Fibroblast of upper back skin (primary cell): ENCODE data around the gene GMDS.
"Not testable (repeated sequence)": the region's sequence is repeated elsewhere in the genome, so short reads cannot be mapped to it uniquely, and the experiment has no call there.

Experiments used
- DNase-seq: peaks from one replicate; pipeline ENCODE4 v3.0.0-alpha.2; 2013

The GMDS gene

DNA sequence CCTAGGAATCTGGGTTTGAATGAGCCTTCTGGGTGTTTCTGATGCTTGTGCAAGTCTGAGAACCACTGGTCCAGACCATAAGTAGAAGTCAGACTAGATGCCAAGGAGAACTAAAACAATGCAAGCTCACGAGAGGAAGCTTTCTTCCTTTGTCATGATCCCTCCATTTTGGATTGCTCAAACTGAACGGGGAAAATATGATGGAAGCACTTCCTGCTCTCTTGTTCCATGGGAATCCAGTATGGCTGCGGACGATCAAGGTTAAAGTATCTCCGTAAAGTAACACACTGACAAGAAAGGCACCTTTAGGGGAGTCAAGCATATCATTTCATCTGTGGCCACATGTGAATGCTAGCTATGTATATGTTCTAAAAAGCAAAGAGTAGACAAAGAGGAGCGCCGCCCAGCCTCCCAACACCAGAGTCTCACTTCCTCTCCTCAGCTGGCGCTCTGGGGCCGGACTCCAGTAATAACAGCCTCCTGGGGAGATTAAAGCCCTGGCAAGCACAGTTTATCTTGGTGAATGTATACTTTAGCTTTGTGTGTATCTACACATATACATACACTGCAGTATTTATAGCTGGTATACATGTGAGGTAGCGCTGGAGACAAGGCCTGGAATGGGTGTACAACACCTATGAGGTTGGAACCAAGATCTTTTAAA lies 547.6 kb downstream of the GMDS start:
- DNase-seq = no peak

DNA sequence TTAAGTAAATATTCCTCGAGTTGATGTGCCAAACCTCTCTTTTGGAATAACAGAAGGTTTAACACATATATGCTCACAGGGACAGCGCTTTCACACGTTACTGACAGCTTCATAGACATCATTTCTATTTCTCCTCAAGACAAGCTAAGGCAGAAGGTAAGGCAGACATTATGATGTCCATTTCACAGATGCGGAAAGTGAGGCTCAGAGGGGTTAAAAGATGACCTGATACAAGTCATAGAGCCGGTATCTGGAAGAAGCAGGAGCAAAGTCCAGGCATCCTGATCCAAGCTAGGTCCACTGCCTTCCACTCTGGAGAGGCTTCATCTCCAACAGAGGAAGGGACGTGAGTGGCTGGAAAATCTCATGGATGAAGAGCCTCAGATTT lies 548.9 kb downstream of the GMDS start:
- no peak for DNase-seq

DNA sequence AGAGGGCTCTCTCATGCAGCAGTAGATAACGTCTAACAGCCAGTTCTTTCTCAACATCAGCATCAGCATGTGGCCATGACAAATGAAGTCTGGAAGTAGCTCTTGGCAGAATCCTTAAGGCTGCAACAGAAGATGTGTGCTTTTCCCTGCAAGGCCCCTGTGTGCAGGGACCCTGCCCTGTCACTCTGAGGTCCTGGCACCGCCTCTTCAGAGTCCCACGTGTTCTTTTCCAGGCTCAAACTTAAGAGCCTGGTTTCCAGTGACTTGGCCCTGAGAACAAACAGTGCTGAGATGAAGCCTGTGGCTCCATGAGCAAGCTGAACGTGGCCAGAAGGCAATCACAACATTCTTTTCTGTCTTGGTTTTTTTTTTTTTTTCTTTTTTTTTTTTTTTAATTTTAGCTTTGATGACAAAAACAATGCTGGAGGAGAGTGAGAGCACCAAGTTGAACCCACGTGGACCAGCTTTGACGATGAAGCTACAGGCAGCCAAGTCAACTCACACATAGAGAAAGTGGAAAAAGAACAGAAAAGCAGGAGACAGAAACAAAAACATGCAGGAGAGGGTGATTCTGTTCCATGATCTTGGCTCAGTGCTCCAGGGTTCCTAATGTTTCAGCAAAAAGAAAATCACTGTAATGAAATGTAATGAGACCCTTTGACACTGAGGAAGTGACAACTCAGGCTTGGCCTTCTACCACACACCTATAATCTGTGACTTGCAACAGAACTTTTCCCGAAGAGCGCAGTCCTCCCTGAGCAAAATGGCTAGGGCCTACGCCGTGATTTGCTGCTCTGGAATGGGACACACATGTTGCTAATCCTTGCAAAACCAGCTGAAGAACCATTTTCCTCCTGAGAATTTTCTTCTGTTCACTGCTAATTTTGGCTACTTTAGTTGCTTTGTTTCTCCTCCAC lies 549.6 kb downstream of the GMDS start:
- DNase-seq = no peak

GRCh38 chr6:1691828-1692227 lies 553.6 kb downstream of the GMDS start:
- not testable (repeated sequence) for DNase-seq

- not testable (repeated sequence) for DNase-seq
Measured at GRCh38 chr6:1690656-1691055, 554.7 kb downstream of the GMDS start.

- DNase-seq = peak; percentile 40
Measured at GRCh38 chr6:1689141-1689540, 556.3 kb downstream of the GMDS start.

- peak; percentile 24 for DNase-seq
Measured at GRCh38 chr6:1688396-1688795, 557.0 kb downstream of the GMDS start.

- DNase-seq = no peak
Measured at GRCh38 chr6:1687402-1687801, 558.0 kb downstream of the GMDS start.

DNA sequence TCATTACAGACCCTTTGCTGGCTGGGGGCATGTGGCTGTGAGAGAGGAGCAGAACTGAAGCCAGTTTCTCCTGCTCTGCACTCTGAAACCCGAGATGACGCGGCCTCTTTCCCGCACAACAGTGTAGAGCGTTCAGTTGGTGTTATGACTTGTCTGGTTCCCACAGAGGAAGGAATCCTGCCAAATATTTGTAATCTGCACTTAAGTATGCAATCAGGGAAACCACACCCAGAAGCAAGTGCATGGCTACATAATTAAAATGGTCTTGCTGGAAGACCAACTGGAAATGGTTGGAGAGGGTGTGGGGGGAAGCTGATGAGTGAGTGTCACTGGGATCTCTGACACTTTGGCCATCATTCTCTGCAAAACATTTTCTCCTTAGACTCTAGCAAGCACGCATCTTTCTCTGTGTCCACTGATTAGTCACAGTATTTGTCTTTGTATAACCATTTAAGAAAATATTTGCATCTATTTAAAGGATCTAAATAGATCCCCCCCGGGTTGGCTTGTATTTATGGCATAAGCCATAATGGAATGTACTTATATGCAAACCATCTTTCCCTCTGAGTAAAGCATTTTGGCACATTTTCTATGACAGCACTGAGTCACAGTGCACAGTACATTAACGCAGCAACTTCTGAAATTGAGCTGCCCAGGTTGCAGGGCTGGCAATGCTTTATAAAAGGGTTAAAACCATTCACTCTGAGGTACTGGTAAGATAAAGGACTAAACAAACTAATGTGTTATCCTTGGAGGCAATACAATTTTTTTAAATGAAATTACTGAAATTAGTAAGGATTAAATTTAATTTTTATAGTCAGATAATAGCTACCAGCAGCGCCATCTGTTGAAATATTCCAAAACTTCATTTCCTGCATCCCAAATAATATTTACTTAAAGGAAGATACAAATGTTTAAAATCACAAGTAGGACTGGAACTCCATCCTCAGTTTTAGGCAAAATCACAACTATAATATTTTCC lies 559.0 kb downstream of the GMDS start:
- peak; percentile 97 for DNase-seq

GRCh38 chr6:1679688-1680068 lies 565.7 kb downstream of the GMDS start:
- no peak for DNase-seq

DNA sequence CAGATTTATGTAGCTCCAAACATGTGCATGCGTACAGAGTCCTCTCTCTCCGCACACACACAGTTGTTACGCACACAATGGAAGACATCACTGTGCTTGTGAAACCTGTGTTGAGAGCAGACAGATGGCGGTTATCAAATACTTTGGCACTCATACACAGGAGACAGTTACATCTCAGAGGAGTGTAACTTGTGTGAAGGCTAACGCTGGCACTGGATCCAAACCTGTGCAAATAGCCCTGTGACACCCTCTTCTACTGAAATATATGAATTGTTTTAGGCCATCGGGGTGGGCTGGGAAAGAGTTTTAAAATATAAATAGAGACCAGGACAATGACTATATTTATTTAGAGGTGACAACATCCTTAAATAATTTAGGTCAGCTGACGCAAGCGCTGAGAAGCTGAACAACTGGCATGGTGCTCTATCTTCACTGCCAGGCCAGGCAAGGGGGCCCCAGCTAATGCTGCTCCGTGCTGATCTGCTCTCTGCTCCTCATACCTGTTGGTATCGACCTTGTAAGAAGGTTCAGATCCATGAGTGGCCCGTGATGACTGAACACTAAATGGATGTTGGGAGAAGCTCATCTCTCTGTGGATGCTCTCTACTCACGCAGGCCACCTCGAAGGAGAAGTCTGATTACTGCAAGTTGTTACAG lies 566.2 kb downstream of the GMDS start:
- no peak for DNase-seq

DNA sequence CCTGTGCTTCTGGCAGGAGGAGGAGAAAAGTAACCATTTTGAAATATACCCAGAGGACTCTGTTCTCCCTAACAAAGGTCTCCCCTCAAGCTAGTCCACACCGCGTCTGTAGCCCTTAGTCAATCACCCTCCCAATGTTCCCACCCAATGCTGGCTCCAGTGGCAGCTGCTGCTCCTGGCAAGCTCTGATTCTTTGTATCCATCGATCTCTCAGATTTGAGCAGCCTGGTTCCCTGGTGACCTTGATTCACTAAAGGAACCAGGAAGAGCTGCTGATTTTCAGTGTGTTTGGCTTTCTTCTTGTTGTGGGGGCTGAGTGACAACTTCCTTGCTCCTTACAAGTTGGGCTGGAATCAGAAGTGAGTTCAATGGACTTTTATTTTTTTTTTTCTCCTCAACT lies 567.2 kb downstream of the GMDS start:
- no peak for DNase-seq

GRCh38 chr6:1672379-1672778 lies 573.0 kb downstream of the GMDS start:
- no peak for DNase-seq

GRCh38 chr6:1670711-1671462 lies 574.5 kb downstream of the GMDS start:
- DNase-seq = peak; percentile 47

DNA sequence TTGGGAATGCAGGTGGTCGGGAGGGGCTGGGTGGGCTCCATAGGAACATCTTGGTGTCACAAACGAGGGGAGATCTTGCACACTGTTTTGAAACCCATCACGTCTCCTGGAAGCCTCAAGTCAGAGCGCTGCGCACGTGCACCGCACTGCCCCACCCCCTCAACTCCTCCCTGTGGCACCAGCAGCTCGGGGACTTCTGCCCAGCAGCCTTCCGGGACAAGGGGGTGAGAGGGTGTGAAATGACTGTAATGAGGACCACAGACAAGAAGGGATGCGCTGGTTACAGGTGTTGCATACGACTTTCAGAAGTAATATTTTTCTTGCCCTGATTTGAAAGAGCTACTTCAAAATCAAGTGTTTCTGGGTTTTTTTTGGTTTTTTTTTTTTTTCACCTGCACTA lies 575.4 kb downstream of the GMDS start:
- no peak for DNase-seq

- not testable (repeated sequence) for DNase-seq
Measured at GRCh38 chr6:1668456-1668855, 576.9 kb downstream of the GMDS start.

GRCh38 chr6:1667805-1668175 lies 577.6 kb downstream of the GMDS start:
- DNase-seq = no peak

DNA sequence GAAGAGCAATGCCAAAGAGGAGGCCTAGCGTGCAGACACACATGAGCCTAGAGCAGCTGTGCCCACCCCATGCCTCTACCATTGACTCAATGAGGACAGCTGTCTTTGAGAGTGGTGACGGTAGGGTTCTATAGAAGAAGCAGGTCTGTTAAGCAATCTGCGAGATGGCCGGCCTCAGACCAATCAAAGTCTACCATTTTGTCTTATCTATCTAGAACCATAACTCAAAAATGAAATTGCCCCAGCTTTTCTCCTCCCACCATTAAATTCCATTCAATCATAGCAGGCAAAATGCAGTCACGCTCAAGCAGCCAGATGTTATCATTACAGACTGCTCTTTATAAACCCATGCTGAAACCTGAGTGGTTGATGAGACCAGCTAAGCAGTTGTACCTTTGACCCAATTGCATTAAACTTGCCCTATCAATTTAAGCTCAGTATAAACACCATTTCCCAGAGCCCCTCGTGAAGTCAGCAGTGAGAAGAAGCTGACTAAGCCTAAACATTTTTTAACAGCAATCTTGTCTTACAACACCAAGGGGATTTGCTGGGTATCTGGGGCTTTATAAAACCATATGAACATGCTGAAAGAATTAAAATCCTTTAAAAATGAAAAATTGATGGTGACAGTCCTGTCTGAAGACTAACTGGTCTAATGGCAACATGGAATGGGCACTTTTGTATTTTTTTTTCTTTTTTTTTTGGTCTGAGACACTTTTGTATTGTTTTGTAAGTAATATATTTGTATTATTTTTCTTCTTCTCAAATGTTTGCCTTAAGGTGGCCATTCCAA lies 578.2 kb downstream of the GMDS start:
- peak; percentile 50 for DNase-seq

- no peak for DNase-seq
Measured at GRCh38 chr6:1665214-1665613, 580.2 kb downstream of the GMDS start.

- no peak for DNase-seq
Measured at GRCh38 chr6:1664329-1664728, 581.1 kb downstream of the GMDS start.

- no peak for DNase-seq
Measured at GRCh38 chr6:1663511-1663910, 581.9 kb downstream of the GMDS start.
